Ishikawa (cell line): ENCODE results near the gene FOXP1.

Experiments used
- CEBPB ChIP-seq: IDR thresholded peaks from 2 replicates; pipeline ENCODE4 v1.6.1; 2012
- EGR1 ChIP-seq: IDR thresholded peaks from 2 replicates; pipeline ENCODE4 v1.6.1; 2012
- FOXM1 ChIP-seq: IDR thresholded peaks from 2 replicates; pipeline ENCODE4 v1.6.1; 2012; ENCODE audit warnings: low read depth, borderline replicate concordance
- NFIC ChIP-seq: IDR thresholded peaks from 2 replicates; pipeline ENCODE4 v1.6.1; 2012
- RAD21 ChIP-seq: IDR thresholded peaks from 2 replicates; pipeline ENCODE4 v1.6.1; 2012; ENCODE audit warnings: low read depth
- TAF1 ChIP-seq: IDR thresholded peaks from 2 replicates; pipeline ENCODE4 v1.6.1; 2012; ENCODE audit warnings: low read depth, mild to moderate bottlenecking
- TEAD4 ChIP-seq: IDR thresholded peaks from 2 replicates; pipeline ENCODE4 v1.6.1; 2012
- TF ChIP-seq, protein P1 (sequence below): IDR thresholded peaks from 2 replicates; pipeline ENCODE4 v1.6.1; 2012; ENCODE audit warnings: low read depth, mild to moderate bottlenecking

DNA sequence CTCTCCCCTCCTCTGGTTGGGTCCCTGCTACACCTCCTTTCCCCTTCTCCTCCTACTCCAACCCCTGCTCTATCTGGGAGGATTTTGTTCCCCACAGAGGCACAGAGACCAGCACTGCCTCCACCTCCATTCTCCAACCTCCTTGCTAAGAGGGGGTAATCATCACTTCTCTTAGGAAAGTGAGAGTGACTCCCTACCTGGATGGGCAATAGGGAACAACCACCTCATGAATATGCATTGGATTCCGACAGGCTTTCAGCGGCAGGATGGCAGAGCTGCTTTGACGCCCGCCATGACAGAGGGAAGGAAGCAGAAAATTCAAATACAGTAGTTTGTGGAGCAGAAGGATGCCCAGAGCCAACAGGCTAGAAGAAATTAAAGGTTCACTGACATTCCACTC is 656.3 kb downstream of the FOXP1 start:
- TF ChIP-seq CEBPB (no peak), TAF1 (no peak), NFIC (no peak), TEAD4 (no peak), RAD21 (no peak), EGR1 (no peak), FOXM1 (no peak)
- TF ChIP-seq, protein P1, sequence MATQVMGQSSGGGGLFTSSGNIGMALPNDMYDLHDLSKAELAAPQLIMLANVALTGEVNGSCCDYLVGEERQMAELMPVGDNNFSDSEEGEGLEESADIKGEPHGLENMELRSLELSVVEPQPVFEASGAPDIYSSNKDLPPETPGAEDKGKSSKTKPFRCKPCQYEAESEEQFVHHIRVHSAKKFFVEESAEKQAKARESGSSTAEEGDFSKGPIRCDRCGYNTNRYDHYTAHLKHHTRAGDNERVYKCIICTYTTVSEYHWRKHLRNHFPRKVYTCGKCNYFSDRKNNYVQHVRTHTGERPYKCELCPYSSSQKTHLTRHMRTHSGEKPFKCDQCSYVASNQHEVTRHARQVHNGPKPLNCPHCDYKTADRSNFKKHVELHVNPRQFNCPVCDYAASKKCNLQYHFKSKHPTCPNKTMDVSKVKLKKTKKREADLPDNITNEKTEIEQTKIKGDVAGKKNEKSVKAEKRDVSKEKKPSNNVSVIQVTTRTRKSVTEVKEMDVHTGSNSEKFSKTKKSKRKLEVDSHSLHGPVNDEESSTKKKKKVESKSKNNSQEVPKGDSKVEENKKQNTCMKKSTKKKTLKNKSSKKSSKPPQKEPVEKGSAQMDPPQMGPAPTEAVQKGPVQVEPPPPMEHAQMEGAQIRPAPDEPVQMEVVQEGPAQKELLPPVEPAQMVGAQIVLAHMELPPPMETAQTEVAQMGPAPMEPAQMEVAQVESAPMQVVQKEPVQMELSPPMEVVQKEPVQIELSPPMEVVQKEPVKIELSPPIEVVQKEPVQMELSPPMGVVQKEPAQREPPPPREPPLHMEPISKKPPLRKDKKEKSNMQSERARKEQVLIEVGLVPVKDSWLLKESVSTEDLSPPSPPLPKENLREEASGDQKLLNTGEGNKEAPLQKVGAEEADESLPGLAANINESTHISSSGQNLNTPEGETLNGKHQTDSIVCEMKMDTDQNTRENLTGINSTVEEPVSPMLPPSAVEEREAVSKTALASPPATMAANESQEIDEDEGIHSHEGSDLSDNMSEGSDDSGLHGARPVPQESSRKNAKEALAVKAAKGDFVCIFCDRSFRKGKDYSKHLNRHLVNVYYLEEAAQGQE, result no peak
